ENCODE measurements around the gene ARHGAP30. TPM values are rescaled to one million over a fixed set of nuclear protein-coding genes. Genes with fewer than 3 reads are reported as not detected.
"Not testable (repeated sequence)": the region's sequence is repeated elsewhere in the genome, so short reads cannot be mapped to it uniquely, and the experiment has no call there.

ARHGAP30 gene
- total RNA-seq, 1 donor from 2014 or later, result 0.42 TPM

- H3K27me3 ChIP-seq (ENCODE audit: control insufficient read depth, insufficient read depth, low read length), result no peaks in the 10 kb centered on the region
- no peaks in the 10 kb centered on the region for H3K36me3 ChIP-seq (ENCODE audit: control insufficient read depth, insufficient read depth, low read length)
- TF ChIP-seq CTCF (IDR thresholded peaks at IDR 0.05; ENCODE audit: insufficient read depth, low read length, poor library complexity, severe bottlenecking), result no peak
- DNase-seq (ENCODE audit: low read depth), result no peak
- H3K4me3 ChIP-seq (ENCODE audit: low read depth, low read length), result no peak overlapping the region
Observed at GRCh38 chr1:161017756-161018630, 51.7 kb downstream of the ARHGAP30 start.

GRCh38 chr1:161017181-161017580, 52.5 kb downstream of the ARHGAP30 start:
- not testable (repeated sequence) for H3K36me3 ChIP-seq (ENCODE audit: control insufficient read depth, insufficient read depth, low read length); H3K27me3 ChIP-seq (ENCODE audit: control insufficient read depth, insufficient read depth, low read length); H3K4me3 ChIP-seq (ENCODE audit: low read depth, low read length); DNase-seq (ENCODE audit: low read depth)

- not testable (repeated sequence) for H3K4me3 ChIP-seq (ENCODE audit: low read depth, low read length); H3K36me3 ChIP-seq (ENCODE audit: control insufficient read depth, insufficient read depth, low read length); H3K27me3 ChIP-seq (ENCODE audit: control insufficient read depth, insufficient read depth, low read length); DNase-seq (ENCODE audit: low read depth)
Observed at GRCh38 chr1:161016683-161017082, 53.0 kb downstream of the ARHGAP30 start.

GRCh38 chr1:161013488-161014230, 56.0 kb downstream of the ARHGAP30 start:
- TF ChIP-seq CTCF (IDR thresholded peaks at IDR 0.05; ENCODE audit: insufficient read depth, low read length, poor library complexity, severe bottlenecking), result no peak
- no peaks in the 10 kb centered on the region for H3K36me3 ChIP-seq (ENCODE audit: control insufficient read depth, insufficient read depth, low read length)
- no peak for DNase-seq (ENCODE audit: low read depth)
- H3K27me3 ChIP-seq (ENCODE audit: control insufficient read depth, insufficient read depth, low read length), result no peaks in the 10 kb centered on the region
- H3K4me3 ChIP-seq (ENCODE audit: low read depth, low read length), result no peak overlapping the region

- Histone ChIP-seq H3K4me3 (ENCODE audit: low read depth, low read length) (no peak overlapping the region), H3K36me3 (ENCODE audit: control insufficient read depth, insufficient read depth, low read length) (no peaks in the 10 kb centered on the region), H3K27me3 (ENCODE audit: control insufficient read depth, insufficient read depth, low read length) (no peaks in the 10 kb centered on the region)
- DNase-seq (ENCODE audit: low read depth), result no peak
- TF ChIP-seq CTCF (IDR thresholded peaks at IDR 0.05; ENCODE audit: insufficient read depth, low read length, poor library complexity, severe bottlenecking), result no peak
Observed at GRCh38 chr1:161013131-161013487, 56.6 kb downstream of the ARHGAP30 start.

- TF ChIP-seq CTCF (IDR thresholded peaks at IDR 0.05; ENCODE audit: insufficient read depth, low read length, poor library complexity, severe bottlenecking), result no peak
- no peak for DNase-seq (ENCODE audit: low read depth)
- H3K4me3 ChIP-seq (ENCODE audit: low read depth, low read length), result no peak overlapping the region
- no peaks in the 10 kb centered on the region for H3K27me3 ChIP-seq (ENCODE audit: control insufficient read depth, insufficient read depth, low read length)
- H3K36me3 ChIP-seq (ENCODE audit: control insufficient read depth, insufficient read depth, low read length), result no peaks in the 10 kb centered on the region
Observed at GRCh38 chr1:161012420-161012819, 57.3 kb downstream of the ARHGAP30 start.

Data from kidney epithelial cell (primary cell).